ENCODE data around the gene RPL31. TPM values are rescaled to one million over a fixed set of nuclear protein-coding genes. Genes with fewer than 3 reads are reported as not detected.

Gene RPL31
- total and polyA plus RNA-seq, 12 donors: 413 to 4,491 (median 1,112) TPM

- DNase-seq: peak in 1 of 7 donors; percentile 47
- TF ChIP-seq POLR2A (IDR thresholded peaks at IDR 0.05) (no peak), CTCF (IDR thresholded peaks at IDR 0.05) (no peak)
- Histone ChIP-seq H3K4me3 (no peak overlapping the region), H3K9me3 (replicated peaks in 1 of 3) (no peaks in the 10 kb centered on the region), H3K4me1 (replicated peaks in 1 of 2) (peaks cover 9 to 17% of the 10 kb centered on the region in 2 donors), H3K36me3 (replicated peaks in 1 of 2) (peaks cover 0 to 7% of the 10 kb centered on the region in 2 donors), H3K27me3 (no peaks in the 10 kb centered on the region), H3K27ac (no peak overlapping the region)
- intact Hi-C loops (cut with DNase I): no loop called here
- 94 to 97% (median 95%) methylated on average over 28 of the region's 28 CpGs for WGBS, 4 donors
Observed at GRCh38 chr2:100995309-100996075, 6.6 kb upstream of the RPL31 start.

GRCh38 chr2:100997509-100998234 lies 4.4 kb upstream of the RPL31 start:
- H3K4me3 ChIP-seq: no peak overlapping the region
- H3K36me3 ChIP-seq (replicated peaks in 1 of 2): peaks cover 0 to 7% of the 10 kb centered on the region in 2 donors
- DNase-seq: no peak
- peaks cover 9 to 23% of the 10 kb centered on the region in 2 donors for H3K4me1 ChIP-seq (replicated peaks in 1 of 2)
- TF ChIP-seq POLR2A (IDR thresholded peaks at IDR 0.05) (no peak), CTCF (IDR thresholded peaks at IDR 0.05) (no peak)
- no peaks in the 10 kb centered on the region for H3K9me3 ChIP-seq (replicated peaks in 1 of 3)
- H3K27me3 ChIP-seq: no peaks in the 10 kb centered on the region
- peak overlapping the region in 4 of 5 donors; percentile 4 to 85 (median 50) for H3K27ac ChIP-seq
- WGBS, 4 donors: 92 to 94% (median 93%) methylated on average over 5 of the region's 5 CpGs
- intact Hi-C loops (cut with DNase I): no loop called here

GRCh38 chr2:100998235-100998573 lies 3.9 kb upstream of the RPL31 start:
- DNase-seq: no peak
- no peak overlapping the region for H3K4me3 ChIP-seq

More at GRCh38 chr2:100998235-100998573, 3.9 kb upstream of the RPL31 start:
- Histone ChIP-seq H3K27ac (peak overlapping the region in 4 of 5 donors; percentile 4 to 85 (median 58)), H3K27me3 (no peaks in the 10 kb centered on the region), H3K36me3 (replicated peaks in 1 of 2) (peaks cover 0 to 7% of the 10 kb centered on the region in 2 donors), H3K9me3 (replicated peaks in 1 of 3) (no peaks in the 10 kb centered on the region), H3K4me1 (replicated peaks in 1 of 2) (peaks cover 10 to 24% of the 10 kb centered on the region in 2 donors)
- intact Hi-C loops (cut with DNase I): no loop called here
- 33 to 42% (median 35%) methylated on average over 6 of the region's 6 CpGs for WGBS, 4 donors
- TF ChIP-seq POLR2A (IDR thresholded peaks at IDR 0.05): no peak
- TF ChIP-seq CTCF (IDR thresholded peaks at IDR 0.05): no peak

Data from adrenal gland (tissue), 12 donors.